ENCODE results near the gene PTGER2.

- TF ChIP-seq POLR2A (IDR thresholded peaks at IDR 0.05): no peak
- no peak for TF ChIP-seq EP300 (IDR thresholded peaks at IDR 0.05)
- TF ChIP-seq CTCF (IDR thresholded peaks at IDR 0.05): no peak
Observed at GRCh38 chr14:52298795-52299194, 15.3 kb upstream of the PTGER2 start.

Data from tibial nerve (tissue), 4 donors.